GM12878 (cell line): ENCODE data around the gene C16orf90. TPM values are rescaled to one million over a fixed set of nuclear protein-coding genes. Genes with fewer than 3 reads are reported as not detected.
A peak's percentile ranks its signal among the peaks of the same experiment; 100 is the strongest.

ENCODE experiments used
- ATAC-seq: fragments of 200-7000 bp; cut with Tn5 transposase; 3 replicates; pipeline ENCODE4 v1.9.1; 2020; ENCODE audit warnings: mild to moderate bottlenecking, moderate library complexity
- BruUV-seq: library from RNA; stranded (reverse); fragments of 400-500 nt; replicated peaks from 2 replicates; lab custom pipeline; 2021; lab: Mats Ljungman, UMichigan
- CTCF ChIA-PET: fragments of 300-600 bp; sonication (Branson Sonifier 250); formaldehyde crosslinking; extraction: SDS; loops from one replicate; lab custom pipeline; 2021; ENCODE audit warnings: inconsistent platforms; lab: Yijun Ruan, JAX
- POLR2A ChIA-PET: fragments of 350-600 bp; formaldehyde crosslinking; extraction: SDS; loops from one replicate; lab custom pipeline; 2021; ENCODE audit warnings: inconsistent platforms; lab: Charles Lee
- RAD21 ChIA-PET: fragments of 300-600 bp; sonication (Branson Sonifier 250); formaldehyde crosslinking; loops from one replicate; lab custom pipeline; 2023; ENCODE audit warnings: antibody characterized with exemption; ENCODE audit not compliant: unreplicated experiment; lab: Charles Lee
- SMC1A ChIA-PET: fragments of 300-600 bp; sonication (Branson Sonifier 250); formaldehyde crosslinking; loops from one replicate; lab custom pipeline; 2023; ENCODE audit not compliant: unreplicated experiment, uncharacterized antibody; lab: Charles Lee
- DNase-seq: peaks from one replicate; pipeline ENCODE4 v3.0.0-alpha.2; 2011; ENCODE audit warnings: low read depth, low spot score
- FAIRE-seq: peaks from 3 replicates; lab custom pipeline; 2011; peaks lifted over from hg19 to GRCh38; lab: Jason Lieb, UNC
- H2AFZ ChIP-seq: 2 replicates; pipeline ENCODE4 v1.6.0; 2011; ENCODE audit warnings: low read depth, low read length, control low read depth; ENCODE audit not compliant: control insufficient read depth
- H3K27ac ChIP-seq: 2 replicates; pipeline ENCODE4 v1.5.1; 2011; ENCODE audit warnings: control low read depth; ENCODE audit not compliant: control insufficient read depth, insufficient read depth
- H3K27me3 ChIP-seq, 2 experiments: replicated peaks in 1 of 2; 2 replicates each; pipeline versions ENCODE4 v1.6.0 to v1.6.1; 2011; ENCODE audit warnings: low read length in 1 of 2; ENCODE audit not compliant: control insufficient read depth in 2 of 2, insufficient read depth in 2 of 2
- H3K36me3 ChIP-seq, 2 experiments: 2 replicates each; pipeline ENCODE4 v1.5.1; 2011; ENCODE audit warnings: low read length in 1 of 2; ENCODE audit not compliant: control insufficient read depth in 2 of 2, insufficient read depth in 2 of 2
- H3K4me1 ChIP-seq: 2 replicates; pipeline ENCODE4 v1.6.1; 2011; ENCODE audit warnings: mild to moderate bottlenecking, low read length, moderate library complexity, mixed read lengths; ENCODE audit not compliant: control insufficient read depth, insufficient read depth
- H3K4me2 ChIP-seq: 2 replicates; pipeline ENCODE4 v1.6.0; 2011; ENCODE audit warnings: control low read depth; ENCODE audit not compliant: control insufficient read depth, insufficient read depth
- H3K4me3 ChIP-seq: fragments of 200-600 bp; sonication (generic); 2 replicates; pipeline ENCODE4 v1.5.1; 2016
- H3K79me2 ChIP-seq: 2 replicates; pipeline ENCODE4 v1.6.0; 2011; ENCODE audit warnings: low read length; ENCODE audit not compliant: control insufficient read depth, insufficient read depth
- H3K9ac ChIP-seq: 2 replicates; pipeline ENCODE4 v1.8.0; 2011; ENCODE audit warnings: low read length, control low read depth, mixed read lengths; ENCODE audit not compliant: control insufficient read depth, insufficient read depth
- H3K9me3 ChIP-seq: replicated peaks from 3 replicates; pipeline ENCODE4 v1.5.1; 2011; ENCODE audit warnings: mild to moderate bottlenecking, low read length; ENCODE audit not compliant: control insufficient read depth, insufficient read depth
- H4K20me1 ChIP-seq: 2 replicates; pipeline ENCODE4 v1.6.0; 2011; ENCODE audit not compliant: control insufficient read depth, insufficient read depth
- CEBPB ChIP-seq, 2 experiments: fragments of 150-350 bp in 1 of 2; IDR thresholded peaks; 2 replicates each; pipeline ENCODE4 v1.6.1; 2012 to 2014; ENCODE audit warnings: low read depth in 2 of 2, low read length in 2 of 2, borderline replicate concordance in 1 of 2, inconsistent platforms in 1 of 2
- CTCF ChIP-seq, 3 experiments: IDR thresholded peaks in 2 of 3; conservative IDR thresholded peaks in 1 of 3; 2 replicates each; pipeline ENCODE4 v1.5.1; 2011; ENCODE audit warnings: low read depth in 3 of 3, low read length in 3 of 3, mild to moderate bottlenecking in 3 of 3, control low read depth in 2 of 3, moderate library complexity in 2 of 3, inconsistent platforms in 1 of 3, mixed read lengths in 1 of 3; ENCODE audit not compliant: control insufficient read depth in 2 of 3, insufficient read depth in 1 of 3; ENCODE audit errors: extremely low read depth in 1 of 3
- NR2C2 ChIP-seq: IDR thresholded peaks from 2 replicates; pipeline ENCODE4 v1.6.1; 2011; ENCODE audit warnings: borderline replicate concordance, low read depth; ENCODE audit not compliant: control insufficient read depth, insufficient read length
- RAD21 ChIP-seq: IDR thresholded peaks from 2 replicates; pipeline ENCODE4 v1.6.1; 2011; ENCODE audit warnings: mild to moderate bottlenecking, low read depth, low read length, moderate library complexity; ENCODE audit not compliant: insufficient read depth
- SMC3 ChIP-seq: IDR thresholded peaks from 2 replicates; pipeline ENCODE4 v1.6.1; 2011; ENCODE audit warnings: low read length, improper control_type of control experiment, borderline replicate concordance
- SREBF1 ChIP-seq: IDR thresholded peaks from 2 replicates; pipeline ENCODE4 v1.6.1; 2012; ENCODE audit warnings: mild to moderate bottlenecking, low read length
- WGBS: methylation state at CpG from one replicate; pipeline ENCODE4 v1.1.6; 2016; ENCODE audit warnings: low lambda C conversion rate; ENCODE audit not compliant: insufficient replicate concordance, insufficient coverage; ENCODE audit errors: missing lambda C conversion rate; 5-methylcytosine and 5-hydroxymethylcytosine counted together
- in situ Hi-C: fragments of 300-500 bp; cut with MboI; formaldehyde crosslinking; loops from 9 replicates; pipeline ENCODE4 v1.14.3; 2018; ENCODE audit warnings: mixed read lengths
- intact Hi-C: fragments of 100-400 bp; cut with micrococcal nuclease; formaldehyde crosslinking; loops from one replicate; pipeline ENCODE4 v1.14.2; 2022; ENCODE audit not compliant: unreplicated experiment
- polyA plus RNA-seq, 11 experiments: library from polyadenylated mRNA; depleted of rRNA in 4 of 11; unstranded in 6 of 11; stranded (reverse) in 5 of 11; fragments of >200 nt; fragmentation: Nextera tagmentation in 4 of 11; fragmentation: Illumina TruSeq in 1 of 11; extraction: Ambion mirVana in 4 of 11; extraction: Trizol in 1 of 11; gene quantifications; 1 replicate in 1 of 11; 2 replicates in 10 of 11; pipeline versions ENCODE4 v1.2.1 to v1.2.3, GENCODE V29; 2011 to 2016; ENCODE audit warnings: inconsistent platforms in 2 of 11, missing spikeins in 2 of 11, low read depth in 1 of 11
- total RNA-seq, 4 experiments: library from RNA; depleted of rRNA in 3 of 4; stranded (reverse); fragments of >200 nt in 3 of 4; fragmentation: Illumina TruSeq in 1 of 4; extraction: Trizol in 1 of 4; gene quantifications; 2 replicates each; pipeline versions ENCODE4 v1.2.1 to v1.2.3, GENCODE V29; 2013 to 2021
- TF ChIP-seq, protein P1 (sequence below): fragments of 450-650 bp; IDR thresholded peaks from 2 replicates; pipeline ENCODE4 v1.6.1; 2016; ENCODE audit warnings: mild to moderate bottlenecking
- TF ChIP-seq, protein P2 (sequence below): fragments of 450-650 bp; IDR thresholded peaks from 2 replicates; pipeline ENCODE4 v1.6.1; 2017; ENCODE audit warnings: mild to moderate bottlenecking
- TF ChIP-seq, protein P3 (sequence below): fragments of 450-650 bp; IDR thresholded peaks from 2 replicates; pipeline ENCODE4 v1.6.1; 2016; ENCODE audit warnings: mild to moderate bottlenecking

Gene C16orf90
- total and polyA plus RNA-seq, 10 of the 15 experiments (the other 5 are each of a cell fraction or from before 2014, with no cell fraction given) = not detected

DNA sequence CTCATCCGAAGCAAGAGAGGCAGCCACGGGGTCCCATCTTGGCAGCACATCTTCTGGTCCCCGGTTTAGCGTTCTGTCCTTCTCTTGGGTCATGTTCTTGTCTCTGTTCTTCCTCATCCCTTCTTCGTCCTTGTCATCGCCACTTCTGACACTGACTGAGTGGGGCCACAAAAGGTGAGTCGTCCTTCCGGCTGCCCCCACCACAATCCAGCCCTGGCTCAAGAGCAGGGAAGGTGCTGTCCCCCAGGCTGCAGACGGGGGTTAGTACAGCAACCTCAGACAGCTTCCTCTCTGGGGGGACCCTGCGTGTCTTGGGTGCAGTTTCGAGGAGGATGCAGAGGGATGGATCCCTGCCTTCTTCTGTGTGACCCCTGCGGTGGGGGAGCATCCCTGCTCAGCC, 30.0 kb downstream of the C16orf90 start (continued):
- TF ChIP-seq, protein P1, sequence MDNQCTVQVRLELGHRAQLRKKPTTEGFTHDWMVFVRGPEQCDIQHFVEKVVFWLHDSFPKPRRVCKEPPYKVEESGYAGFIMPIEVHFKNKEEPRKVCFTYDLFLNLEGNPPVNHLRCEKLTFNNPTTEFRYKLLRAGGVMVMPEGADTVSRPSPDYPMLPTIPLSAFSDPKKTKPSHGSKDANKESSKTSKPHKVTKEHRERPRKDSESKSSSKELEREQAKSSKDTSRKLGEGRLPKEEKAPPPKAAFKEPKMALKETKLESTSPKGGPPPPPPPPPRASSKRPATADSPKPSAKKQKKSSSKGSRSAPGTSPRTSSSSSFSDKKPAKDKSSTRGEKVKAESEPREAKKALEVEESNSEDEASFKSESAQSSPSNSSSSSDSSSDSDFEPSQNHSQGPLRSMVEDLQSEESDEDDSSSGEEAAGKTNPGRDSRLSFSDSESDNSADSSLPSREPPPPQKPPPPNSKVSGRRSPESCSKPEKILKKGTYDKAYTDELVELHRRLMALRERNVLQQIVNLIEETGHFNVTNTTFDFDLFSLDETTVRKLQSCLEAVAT = no peak
- TF ChIP-seq, protein P2, sequence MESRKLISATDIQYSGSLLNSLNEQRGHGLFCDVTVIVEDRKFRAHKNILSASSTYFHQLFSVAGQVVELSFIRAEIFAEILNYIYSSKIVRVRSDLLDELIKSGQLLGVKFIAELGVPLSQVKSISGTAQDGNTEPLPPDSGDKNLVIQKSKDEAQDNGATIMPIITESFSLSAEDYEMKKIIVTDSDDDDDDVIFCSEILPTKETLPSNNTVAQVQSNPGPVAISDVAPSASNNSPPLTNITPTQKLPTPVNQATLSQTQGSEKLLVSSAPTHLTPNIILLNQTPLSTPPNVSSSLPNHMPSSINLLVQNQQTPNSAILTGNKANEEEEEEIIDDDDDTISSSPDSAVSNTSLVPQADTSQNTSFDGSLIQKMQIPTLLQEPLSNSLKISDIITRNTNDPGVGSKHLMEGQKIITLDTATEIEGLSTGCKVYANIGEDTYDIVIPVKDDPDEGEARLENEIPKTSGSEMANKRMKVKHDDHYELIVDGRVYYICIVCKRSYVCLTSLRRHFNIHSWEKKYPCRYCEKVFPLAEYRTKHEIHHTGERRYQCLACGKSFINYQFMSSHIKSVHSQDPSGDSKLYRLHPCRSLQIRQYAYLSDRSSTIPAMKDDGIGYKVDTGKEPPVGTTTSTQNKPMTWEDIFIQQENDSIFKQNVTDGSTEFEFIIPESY = no peak
- TF ChIP-seq SREBF1 = no peak
- no peak for TF ChIP-seq NR2C2

DNA sequence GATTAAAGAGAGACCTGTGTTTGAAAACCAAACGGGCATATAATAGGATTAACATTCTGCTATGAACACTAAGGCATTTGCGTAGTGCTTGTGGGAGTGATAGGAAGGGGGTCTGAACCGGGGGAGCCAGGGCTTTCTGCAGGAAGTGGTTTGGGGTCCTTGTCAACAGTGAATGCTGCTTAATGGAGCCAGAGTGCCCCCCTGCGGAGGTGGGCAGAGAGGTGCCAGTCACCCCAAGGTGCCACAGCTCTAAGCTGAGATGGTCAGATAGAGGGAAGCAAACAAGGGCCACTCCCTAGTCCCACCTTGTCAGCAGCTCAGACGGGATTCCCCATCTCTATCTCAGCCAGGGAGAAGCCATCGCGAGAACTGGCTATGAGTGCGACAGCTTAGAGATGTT, 34.1 kb downstream of the C16orf90 start:
- H3K36me3 ChIP-seq = peaks cover 0 to 9% of the 10 kb centered on the region in 2 experiments; a peak in 3 of 4 replicates
- CTCF ChIA-PET = interaction anchor here (0.9 to 2.9 kb wide), 6 partner anchors 34 to 331 kb away, joined by 3 to 12 read pairs (median 4); partner anchors contain the start of genes C16orf90 and ZNF174

More for the DNA sequence above, 34.1 kb downstream of the C16orf90 start:
- DNase-seq (no peak), ATAC-seq (peak; percentile 4; the same call in 1 of the 3 replicates), FAIRE-seq (no peak)
- H3K4me1 ChIP-seq = peaks cover 21% of the 10 kb centered on the region
- ChIA-PET RAD21 (no interaction called here), SMC1A (interaction anchor here (0.6 to 1.5 kb wide), 3 partner anchors 17 to 177 kb away, joined by 3 to 4 read pairs (median 3); partner anchors contain the start of genes NAA60, ZNF263 and ZNF597), POLR2A (interaction anchor here (0.7 kb wide), 1 partner anchor 157 kb away, joined by 4 read pairs; no protein-coding TSS in a partner anchor)
- intact Hi-C loops = loop anchor here (5.0 kb wide), 1 partner anchor 41 kb away; the partner anchor contains the start of gene CLUAP1
- no peaks in the 10 kb centered on the region; the same call in 2 of the 3 replicates for H3K9me3 ChIP-seq
- H3K4me2 ChIP-seq = peak overlapping the region; percentile 41
- 74% methylated on average over 8 of the region's 8 CpGs for WGBS
- H2AFZ ChIP-seq = no peak overlapping the region
- no peaks in the 10 kb centered on the region for H3K27me3 ChIP-seq
- no peak overlapping the region for H3K27ac ChIP-seq
- peak overlapping the region; percentile 1; the same call in 1 of the 2 replicates for H3K4me3 ChIP-seq
- peaks cover 2% of the 10 kb centered on the region; the same call in 1 of the 2 replicates for H4K20me1 ChIP-seq
- in situ Hi-C loops = no loop called here
- H3K9ac ChIP-seq = no peak overlapping the region
- BruUV-seq = no TSS peak
- H3K79me2 ChIP-seq = peaks cover 78% of the 10 kb centered on the region
- TF ChIP-seq, protein P3, sequence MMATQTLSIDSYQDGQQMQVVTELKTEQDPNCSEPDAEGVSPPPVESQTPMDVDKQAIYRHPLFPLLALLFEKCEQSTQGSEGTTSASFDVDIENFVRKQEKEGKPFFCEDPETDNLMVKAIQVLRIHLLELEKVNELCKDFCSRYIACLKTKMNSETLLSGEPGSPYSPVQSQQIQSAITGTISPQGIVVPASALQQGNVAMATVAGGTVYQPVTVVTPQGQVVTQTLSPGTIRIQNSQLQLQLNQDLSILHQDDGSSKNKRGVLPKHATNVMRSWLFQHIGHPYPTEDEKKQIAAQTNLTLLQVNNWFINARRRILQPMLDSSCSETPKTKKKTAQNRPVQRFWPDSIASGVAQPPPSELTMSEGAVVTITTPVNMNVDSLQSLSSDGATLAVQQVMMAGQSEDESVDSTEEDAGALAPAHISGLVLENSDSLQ = peak; percentile 45; the same call in 1 of the 2 replicates
- TF ChIP-seq RAD21 (peak; percentile 33; the same call in 1 of the 2 replicates), CEBPB (IDR thresholded peaks at IDR 0.05; ENCODE audit: borderline replicate concordance in 1 of 2, low read depth in 2 of 2, low read length in 2 of 2) (no peak), SMC3 (0 out of 2 replicates have a peak, but pooled peaks have one; percentile 17), CTCF (IDR thresholded peaks at IDR 0.05 in 2 of 3, conservative IDR thresholded peaks at IDR 0.05 in 1 of 3; ENCODE audit: control insufficient read depth in 2 of 3, extremely low read depth in 1 of 3, insufficient read depth in 1 of 3, low read depth in 3 of 3, low read length in 3 of 3) (peak; percentile 29 to 60 (median 46))
